HEK293T (cell line): ENCODE data around the gene MAPK1IP1L.

Source experiments
- CTCF ChIA-PET: fragments of 350-600 bp; formaldehyde crosslinking; extraction: SDS; loops from one replicate; lab custom pipeline; 2021; ENCODE audit warnings: antibody characterized with exemption, inconsistent platforms; lab: Yijun Ruan, JAX
- POLR2A ChIA-PET: fragments of 350-600 bp; formaldehyde crosslinking; extraction: SDS; loops from one replicate; lab custom pipeline; 2020; ENCODE audit warnings: antibody characterized with exemption, inconsistent platforms; lab: Yijun Ruan, JAX
- DNase-seq: peaks from one replicate; pipeline ENCODE4 v3.0.0; 2012; ENCODE audit warnings: mixed read lengths; ENCODE audit errors: extremely low spot score
- ARNT ChIP-seq: fragments of 450-650 bp; IDR thresholded peaks from 2 replicates; pipeline ENCODE4 v1.6.1; 2017; ENCODE audit warnings: mild to moderate bottlenecking
- BHLHE40 ChIP-seq: fragments of 450-650 bp; IDR thresholded peaks from 2 replicates; pipeline ENCODE4 v1.6.1; 2016; ENCODE audit warnings: mild to moderate bottlenecking, moderate library complexity, borderline replicate concordance
- CTBP1 ChIP-seq: fragments of 450-650 bp; IDR thresholded peaks from 2 replicates; pipeline ENCODE4 v1.6.1; 2016; ENCODE audit warnings: borderline replicate concordance
- ELF4 ChIP-seq: fragments of 450-650 bp; IDR thresholded peaks from 2 replicates; pipeline ENCODE4 v1.6.1; 2017; ENCODE audit warnings: antibody characterized with exemption
- FOXA1 ChIP-seq: fragments of 450-650 bp; IDR thresholded peaks from 2 replicates; pipeline ENCODE4 v1.6.1; 2016; ENCODE audit warnings: mild to moderate bottlenecking
- FOXK2 ChIP-seq: fragments of 450-650 bp; IDR thresholded peaks from 2 replicates; pipeline ENCODE4 v1.6.1; 2016; ENCODE audit warnings: mild to moderate bottlenecking
- FOXM1 ChIP-seq: fragments of 450-650 bp; IDR thresholded peaks from 2 replicates; pipeline ENCODE4 v1.6.1; 2017; ENCODE audit warnings: mild to moderate bottlenecking, borderline replicate concordance
- HDGF ChIP-seq: fragments of 450-650 bp; IDR thresholded peaks from 2 replicates; pipeline ENCODE4 v1.6.1; 2017; ENCODE audit warnings: antibody characterized with exemption, borderline replicate concordance
- L3MBTL2 ChIP-seq: fragments of 450-650 bp; conservative IDR thresholded peaks from 2 replicates; pipeline ENCODE4 v1.6.1; 2016; ENCODE audit warnings: mild to moderate bottlenecking
- LEF1 ChIP-seq: fragments of 450-650 bp; IDR thresholded peaks from 2 replicates; pipeline ENCODE4 v1.6.1; 2017; ENCODE audit warnings: mild to moderate bottlenecking, borderline replicate concordance
- NFRKB ChIP-seq: fragments of 450-650 bp; IDR thresholded peaks from 2 replicates; pipeline ENCODE4 v1.6.1; 2016; ENCODE audit warnings: mild to moderate bottlenecking, moderate library complexity
- PKNOX1 ChIP-seq: fragments of 450-650 bp; IDR thresholded peaks from 2 replicates; pipeline ENCODE4 v1.6.1; 2016
- SP1 ChIP-seq: fragments of 450-650 bp; IDR thresholded peaks from 2 replicates; pipeline ENCODE4 v1.6.1; 2017
- SUZ12 ChIP-seq: fragments of 450-650 bp; IDR thresholded peaks from 2 replicates; pipeline ENCODE4 v1.6.1; 2016; ENCODE audit warnings: mild to moderate bottlenecking
- TARDBP ChIP-seq: fragments of 450-650 bp; IDR thresholded peaks from 2 replicates; pipeline ENCODE4 v1.6.1; 2016
- ZNF384 ChIP-seq: fragments of 450-650 bp; IDR thresholded peaks from 2 replicates; pipeline ENCODE4 v1.6.1; 2016

Gene MAPK1IP1L

GRCh38 chr14:55088356-55088755, 36.9 kb downstream of the MAPK1IP1L start:
- POLR2A ChIA-PET: interaction anchor here (0.7 to 2.1 kb wide), 2 partner anchors 12 to 37 kb away, joined by 3 to 9 read pairs; partner anchors contain the start of gene MAPK1IP1L

GRCh38 chr14:55092341-55092740, 40.9 kb downstream of the MAPK1IP1L start:
- no peak for DNase-seq
- ChIA-PET POLR2A (interaction anchor here (0.8 to 1.3 kb wide), 4 partner anchors 11 to 65 kb away, joined by 3 to 4 read pairs (median 3); partner anchors contain the start of genes MAPK1IP1L, SOCS4 and WDHD1), CTCF (interaction anchor here (0.6 to 1.2 kb wide), 3 partner anchors 28 to 1089 kb away, joined by 4 to 10 read pairs (median 4); no protein-coding TSS in a partner anchor)
- TF ChIP-seq ZNF384: no peak

More at GRCh38 chr14:55088356-55088755, 36.9 kb downstream of the MAPK1IP1L start:
- TF ChIP-seq PKNOX1: no peak
- no peak for TF ChIP-seq HDGF
- no peak for TF ChIP-seq FOXK2
- TF ChIP-seq SP1: no peak
- TF ChIP-seq FOXM1: no peak
- TF ChIP-seq NFRKB: no peak
- TF ChIP-seq L3MBTL2: no peak
- TF ChIP-seq ARNT: no peak
- TF ChIP-seq FOXA1: no peak
- TF ChIP-seq CTBP1: no peak
- no peak for TF ChIP-seq LEF1
- TF ChIP-seq SUZ12: no peak
- no peak for TF ChIP-seq TARDBP
- TF ChIP-seq BHLHE40: no peak
- no peak for TF ChIP-seq ELF4
- TF ChIP-seq ZNF384: no peak
- DNase-seq: no peak
- CTCF ChIA-PET: interaction anchor here (1.0 kb wide), 1 partner anchor 183 kb away, joined by 3 read pairs; the partner anchor contains the start of gene FBXO34

- CTCF ChIA-PET: interaction anchor here (0.9 to 1.9 kb wide), 4 partner anchors 8 to 66 kb away, joined by 3 to 6 read pairs (median 4); partner anchors contain the start of gene MAPK1IP1L
Observed at GRCh38 chr14:55094292-55095157, 43.1 kb downstream of the MAPK1IP1L start.

GRCh38 chr14:55097881-55098560, 46.6 kb downstream of the MAPK1IP1L start:
- POLR2A ChIA-PET: interaction anchor here (1.4 kb wide), 1 partner anchor 46 kb away, joined by 7 read pairs; the partner anchor contains the start of gene MAPK1IP1L
- DNase-seq: no peak

More at GRCh38 chr14:55094292-55095157, 43.1 kb downstream of the MAPK1IP1L start:
- no peak for TF ChIP-seq PKNOX1
- no peak for TF ChIP-seq L3MBTL2
- no peak for TF ChIP-seq ZNF384
- no peak for TF ChIP-seq SP1
- no peak for TF ChIP-seq TARDBP
- TF ChIP-seq ELF4: no peak
- no peak for TF ChIP-seq LEF1
- TF ChIP-seq CTBP1: no peak
- TF ChIP-seq HDGF: no peak
- TF ChIP-seq FOXM1: no peak
- no peak for TF ChIP-seq FOXK2
- TF ChIP-seq FOXA1: no peak
- TF ChIP-seq NFRKB: no peak
- TF ChIP-seq BHLHE40: no peak
- no peak for TF ChIP-seq ARNT
- TF ChIP-seq SUZ12: no peak
- no peak for DNase-seq
- POLR2A ChIA-PET: interaction anchor here (1.0 to 2.0 kb wide), 3 partner anchors 9 to 67 kb away, joined by 4 to 10 read pairs (median 10); partner anchors contain the start of genes SOCS4 and WDHD1

More at GRCh38 chr14:55097881-55098560, 46.6 kb downstream of the MAPK1IP1L start:
- CTCF ChIA-PET: no interaction called here
- TF ChIP-seq BHLHE40 (no peak), CTBP1 (no peak), SUZ12 (no peak), TARDBP (no peak), HDGF (no peak), ARNT (no peak), LEF1 (no peak), FOXK2 (no peak), L3MBTL2 (no peak), ZNF384 (no peak), PKNOX1 (no peak), ELF4 (no peak), SP1 (no peak), NFRKB (no peak), FOXA1 (no peak), FOXM1 (no peak)
